HL-60/S4 treated with retinoic acid at 250 ng/mL for 4 days and 3 days (cell line): ENCODE measurements around the gene CFAP410.

ENCODE experiments used
- in situ Hi-C: fragments of 300-500 bp; cut with MboI; formaldehyde crosslinking; loops from 2 replicates; pipeline ENCODE4 v1.7.0; 2022; ENCODE audit warnings: low sequenced_read_pairs

Gene CFAP410

GRCh38 chr21:44333509-44334328 lies 5.5 kb downstream of the CFAP410 start:
- in situ Hi-C loops: loop anchor here (10.0 kb wide), 1 partner anchor 121 kb away; the partner anchor contains the start of gene LRRC3

DNA sequence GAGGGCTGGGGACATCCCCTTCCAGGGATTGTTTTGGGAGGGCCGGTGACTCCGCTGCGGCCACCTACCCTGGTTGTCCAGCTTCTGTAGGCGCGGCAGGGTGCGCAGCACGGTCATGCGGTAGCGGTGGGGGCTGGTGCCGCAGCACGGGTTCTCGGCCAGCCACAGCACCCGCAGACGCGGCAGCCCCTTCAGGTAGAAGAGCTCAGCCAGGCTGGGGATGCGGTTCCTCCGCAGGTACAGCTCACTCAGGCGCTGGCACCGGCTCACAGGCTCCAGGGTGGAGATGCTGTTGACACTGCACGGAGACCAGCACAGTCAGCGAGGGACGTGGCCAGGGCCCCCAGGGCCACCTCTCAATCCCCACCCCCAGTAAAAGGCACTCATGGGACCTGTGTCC lies 6.2 kb downstream of the CFAP410 start:
- in situ Hi-C loops: loop anchor here (10.0 kb wide), 1 partner anchor 122 kb away; the partner anchor contains the start of gene LRRC3

- in situ Hi-C loops: loop anchor here (10.0 kb wide), 1 partner anchor 122 kb away; the partner anchor contains the start of gene LRRC3
These were observed 6.8 kb downstream of the CFAP410 start for GRCh38 chr21:44332383-44332782.

- in situ Hi-C loops: loop anchor here (10.0 kb wide), 1 partner anchor 123 kb away; the partner anchor contains the start of gene LRRC3
These were observed 7.4 kb downstream of the CFAP410 start for GRCh38 chr21:44331650-44332307.

GRCh38 chr21:44331209-44331608 lies 8.0 kb downstream of the CFAP410 start:
- in situ Hi-C loops: loop anchor here (10.0 kb wide), 1 partner anchor 124 kb away; the partner anchor contains the start of gene LRRC3

DNA sequence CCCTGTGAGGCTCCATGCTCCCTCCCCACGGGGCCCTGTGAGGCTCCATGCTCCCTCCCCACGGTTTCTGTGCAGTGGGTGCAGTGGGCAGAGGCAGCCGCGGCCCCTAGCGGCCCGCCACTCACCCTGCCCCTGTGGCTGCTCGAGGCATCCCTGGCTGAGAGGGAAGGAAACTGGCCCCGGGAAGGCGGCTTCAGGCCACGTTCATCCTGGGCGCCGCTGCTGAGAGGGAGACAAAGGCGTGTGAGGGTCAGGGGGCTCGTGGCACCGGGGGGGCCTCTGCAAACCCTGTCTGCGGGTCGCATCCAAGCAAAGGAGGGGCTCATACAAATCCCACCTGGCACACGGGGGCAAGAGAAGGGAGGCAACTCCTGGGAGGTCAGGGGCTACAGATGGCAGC lies 8.5 kb downstream of the CFAP410 start:
- in situ Hi-C loops: loop anchor here (10.0 kb wide), 1 partner anchor 124 kb away; the partner anchor contains the start of gene LRRC3

DNA sequence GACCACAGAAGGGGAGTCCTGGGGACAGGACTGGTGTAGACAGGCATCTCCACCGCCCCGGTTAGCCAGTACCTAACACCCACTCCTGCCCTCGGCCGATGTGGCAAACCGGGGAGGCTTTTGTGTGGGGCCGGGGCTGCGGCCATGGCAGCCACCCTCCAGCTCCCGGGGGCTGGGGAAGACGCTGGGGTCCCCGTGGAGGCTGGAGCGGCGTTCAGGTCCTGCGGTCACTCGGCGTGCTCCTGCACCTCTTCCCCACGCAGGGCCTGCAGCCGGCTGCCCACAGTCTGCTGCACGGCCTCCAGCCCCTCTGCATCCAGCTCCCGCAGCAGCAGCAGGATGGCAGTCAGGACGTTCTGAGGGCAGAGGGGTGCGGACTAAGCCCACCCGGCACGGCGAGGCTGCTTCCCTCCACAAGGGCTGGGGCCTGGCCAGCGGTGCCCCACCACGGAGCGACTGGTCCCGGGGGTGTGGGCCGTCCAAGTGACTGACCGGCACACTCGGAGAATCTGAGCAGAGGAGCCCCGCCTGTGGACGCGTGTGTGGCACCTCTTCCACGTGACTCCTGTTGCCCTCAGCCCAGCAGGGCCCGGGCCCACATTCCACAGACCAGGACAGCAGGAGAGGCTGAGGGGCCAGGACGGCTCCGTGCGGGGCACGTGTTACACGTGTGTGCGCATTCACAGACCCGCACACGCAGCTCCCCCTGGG lies 9.1 kb downstream of the CFAP410 start:
- in situ Hi-C loops: loop anchor here (10.0 kb wide), 1 partner anchor 125 kb away; the partner anchor contains the start of gene LRRC3

- in situ Hi-C loops: no loop called here
These were observed 9.9 kb downstream of the CFAP410 start for GRCh38 chr21:44329086-44329889.

GRCh38 chr21:44328242-44328895 lies 10.8 kb downstream of the CFAP410 start:
- in situ Hi-C loops: no loop called here

DNA sequence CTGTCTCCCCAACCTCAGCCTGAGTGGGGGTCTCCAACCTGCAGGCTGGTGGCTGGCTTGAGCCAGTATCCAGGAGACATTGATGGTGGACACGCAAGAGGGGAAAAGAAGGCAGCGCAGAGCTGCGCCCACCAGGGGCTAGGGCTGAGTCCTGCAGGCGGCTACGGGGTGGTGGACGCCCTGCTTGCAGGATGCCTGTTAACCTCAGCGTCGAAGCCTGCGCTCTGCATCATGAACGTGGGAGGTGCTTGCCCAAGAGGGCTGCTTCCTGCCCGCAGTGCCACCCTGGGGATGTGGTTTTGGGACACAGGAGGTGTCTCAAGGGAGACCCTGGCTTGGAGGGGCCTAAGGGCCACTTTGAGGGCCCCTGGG lies 11.6 kb downstream of the CFAP410 start:
- in situ Hi-C loops: no loop called here

- in situ Hi-C loops: no loop called here
These were observed 12.2 kb downstream of the CFAP410 start for GRCh38 chr21:44326716-44327602.

DNA sequence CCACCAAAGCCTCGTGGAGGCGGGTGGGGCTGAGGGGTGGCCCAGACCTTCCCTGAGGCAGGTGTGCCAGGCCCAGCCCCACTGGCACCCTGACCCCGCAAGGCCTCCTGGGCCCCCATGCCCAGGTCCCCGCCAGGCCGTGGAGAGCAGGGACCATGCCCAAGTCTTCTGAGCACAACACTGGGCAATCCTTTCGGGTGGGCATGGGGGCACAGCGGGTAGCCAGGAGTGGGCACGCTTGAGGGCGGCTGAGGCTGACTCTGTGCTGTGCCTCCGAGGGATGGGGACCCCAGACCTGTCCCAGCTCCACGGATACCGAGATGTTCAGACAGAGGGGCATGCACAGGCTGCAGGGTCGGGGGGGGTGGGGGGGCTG lies 12.9 kb downstream of the CFAP410 start:
- in situ Hi-C loops: no loop called here

DNA sequence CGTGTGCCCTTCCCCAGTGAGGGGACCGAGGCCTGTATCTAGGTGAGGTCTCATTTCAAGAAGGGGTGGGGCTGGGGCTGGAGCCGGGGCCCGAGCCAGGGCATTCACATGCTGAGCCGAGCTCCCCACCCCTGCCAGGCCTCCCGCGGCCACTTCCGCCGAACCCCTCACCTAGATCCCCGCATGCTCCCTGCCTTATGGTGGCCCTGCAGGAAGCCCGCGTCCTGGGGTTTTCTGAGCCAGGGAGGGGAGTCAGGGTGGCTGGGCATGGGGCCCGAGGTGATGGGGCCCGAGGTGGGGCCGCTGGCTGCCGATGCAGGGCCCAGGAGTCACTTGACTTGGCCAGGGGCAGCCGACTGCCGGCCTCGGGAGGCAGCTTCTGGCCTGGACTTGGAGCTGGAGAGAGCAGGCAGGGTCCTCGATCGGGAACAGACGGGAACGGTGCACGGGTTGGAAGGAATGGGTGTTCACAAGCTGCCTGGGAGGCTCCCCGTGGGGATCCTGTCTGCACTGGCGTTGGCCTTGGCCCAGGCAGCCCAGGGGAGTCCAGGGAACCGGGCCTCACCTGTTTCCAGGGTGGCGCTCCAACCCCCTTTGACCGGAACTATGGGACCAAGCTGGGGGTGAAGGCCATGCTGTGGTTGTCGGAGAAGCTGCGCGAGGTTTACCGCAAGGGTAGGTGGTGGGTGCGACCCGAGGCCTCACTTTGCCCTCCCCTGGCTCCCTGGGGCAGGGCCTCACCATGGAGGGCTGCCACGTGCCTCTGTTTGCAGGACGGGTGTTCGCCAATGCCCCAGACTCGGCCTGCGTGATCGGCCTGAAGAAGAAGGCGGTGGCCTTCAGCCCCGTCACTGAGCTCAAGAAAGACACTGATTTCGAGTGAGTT lies 13.6 kb downstream of the CFAP410 start:
- in situ Hi-C loops: no loop called here

DNA sequence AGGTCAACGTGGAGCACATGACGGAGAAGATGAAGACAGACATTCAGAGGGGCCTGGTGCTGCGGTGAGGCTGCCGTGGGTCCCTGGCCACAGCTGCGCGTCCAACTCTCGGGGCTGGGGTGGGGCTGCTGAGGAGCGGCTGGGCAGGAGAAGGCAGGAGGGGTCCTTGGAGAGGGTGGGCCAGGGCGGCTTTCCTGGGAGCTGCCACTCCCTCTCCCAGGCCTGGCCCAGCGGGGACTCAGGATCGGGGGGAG lies 14.4 kb downstream of the CFAP410 start:
- in situ Hi-C loops: no loop called here

GRCh38 chr21:44324106-44324853 lies 14.9 kb downstream of the CFAP410 start:
- in situ Hi-C loops: no loop called here

- in situ Hi-C loops: no loop called here
These were observed 15.6 kb downstream of the CFAP410 start for GRCh38 chr21:44323591-44323990.

DNA sequence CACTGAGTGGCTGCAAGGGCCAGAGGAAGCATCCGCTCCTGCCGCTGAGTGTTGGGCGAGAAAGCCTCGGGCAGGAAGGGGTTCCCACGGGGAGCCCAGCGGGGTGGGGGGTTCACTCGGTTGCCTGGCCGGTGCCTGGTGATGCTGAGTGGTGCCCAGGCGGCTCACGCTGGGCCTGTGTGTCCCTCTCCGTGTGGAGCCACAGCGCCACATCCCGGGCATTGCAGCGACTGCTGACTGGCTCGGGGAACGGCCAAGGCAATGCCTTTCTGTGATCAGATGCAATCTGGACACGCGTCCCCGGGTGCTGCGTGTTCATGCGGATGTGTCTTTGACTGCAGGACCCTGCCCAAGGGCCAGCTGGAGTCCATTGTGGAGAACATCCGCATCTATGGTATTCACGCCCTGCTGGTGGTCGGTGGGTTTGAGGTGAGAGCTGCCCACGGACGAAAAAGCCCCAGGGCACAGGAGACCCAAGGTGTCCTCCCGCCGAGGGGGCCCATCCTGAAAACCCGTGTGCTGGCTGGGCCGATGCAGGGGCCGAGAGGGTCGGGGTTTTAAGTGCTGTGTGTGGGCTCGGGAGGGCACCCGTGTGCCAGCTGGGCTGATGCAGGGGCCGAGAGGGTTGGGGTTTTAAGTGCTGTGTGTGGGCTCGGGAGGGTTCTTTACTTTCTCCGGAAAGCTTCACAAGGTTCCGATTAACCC lies 16.4 kb downstream of the CFAP410 start:
- in situ Hi-C loops: no loop called here
